Spleen (tissue), 11 donors: ENCODE results near the gene CNST. TPM values are rescaled to one million over a fixed set of nuclear protein-coding genes. Genes with fewer than 3 reads are reported as not detected.

ENCODE experiments used
- DNase-seq: peaks from one replicate; pipeline ENCODE4 v3.0.0-alpha.2; 2020
- H3K27ac ChIP-seq, 8 donors: fragments of 200-600 bp; sonication (generic) in 7 of 8; 1 replicate in 4 of 8; 2 replicates in 4 of 8; pipeline versions ENCODE4 v1.5.0 to v1.8.0; 2016 to 2021; ENCODE audit warnings: inconsistent platforms in 4 of 8, mild to moderate bottlenecking in 4 of 8, moderate library complexity in 1 of 8
- H3K27me3 ChIP-seq, 7 donors: fragments of 200-600 bp; sonication (generic) in 6 of 7; replicated peaks in 1 of 7; 1 replicate in 4 of 7; 2 replicates in 3 of 7; pipeline versions ENCODE4 v1.5.0 to v1.8.0; 2016 to 2021; ENCODE audit warnings: inconsistent platforms in 3 of 7, mild to moderate bottlenecking in 1 of 7
- H3K36me3 ChIP-seq, 6 donors: fragments of 200-600 bp; sonication (generic) in 5 of 6; 1 replicate in 4 of 6; 2 replicates in 2 of 6; pipeline versions ENCODE4 v1.5.0 to v1.8.0; 2016 to 2021; ENCODE audit warnings: inconsistent platforms in 2 of 6
- H3K4me1 ChIP-seq, 6 donors: fragments of 200-600 bp; sonication (generic) in 5 of 6; 1 replicate in 3 of 6; 2 replicates in 3 of 6; pipeline versions ENCODE4 v1.5.0 to v1.8.0; 2016 to 2021; ENCODE audit warnings: inconsistent platforms in 3 of 6
- H3K4me3 ChIP-seq, 8 donors: fragments of 200-600 bp; sonication (generic) in 7 of 8; 1 replicate in 4 of 8; 2 replicates in 4 of 8; pipeline versions ENCODE4 v1.5.0 to v1.8.0; 2016 to 2021; ENCODE audit warnings: inconsistent platforms in 4 of 8, mild to moderate bottlenecking in 4 of 8, moderate library complexity in 2 of 8
- H3K9me3 ChIP-seq, 8 donors: fragments of 200-600 bp; sonication (generic) in 7 of 8; 1 replicate in 4 of 8; 2 replicates in 4 of 8; pipeline versions ENCODE4 v1.5.0 to v1.8.0; 2016 to 2021; ENCODE audit warnings: inconsistent platforms in 4 of 8
- POLR2A ChIP-seq, 3 donors: fragments of 450-650 bp; IDR thresholded peaks; one replicate each; pipeline ENCODE4 v1.5.1; 2017; ENCODE audit warnings: antibody characterized with exemption in 3 of 3, mild to moderate bottlenecking in 1 of 3
- POLR2AphosphoS5 ChIP-seq, 3 donors: sonication (generic); formaldehyde crosslinking; IDR thresholded peaks; one replicate each; pipeline ENCODE4 v1.5.1; 2017; ENCODE audit warnings: antibody characterized with exemption in 3 of 3
- WGBS, 5 donors: extraction: QIAGEN DNeasy Blood & Tissue Kit in 3 of 5; methylation state at CpG; one replicate each; pipeline versions ENCODE4 v1.1.5 to v1.1.7; 2013 to 2018; 5-methylcytosine and 5-hydroxymethylcytosine counted together
- intact Hi-C: fragments of 100-400 bp; cut with DNase I; formaldehyde crosslinking; loops from one replicate; pipeline ENCODE4 v1.15.0; 2023; ENCODE audit warnings: low total_unique reads
- polyA plus RNA-seq, 3 donors: library from polyadenylated mRNA; stranded (reverse); fragments of 200-250 nt; gene quantifications; one replicate each; pipeline ENCODE4 v1.2.1, GENCODE V29; 2013
- total RNA-seq, 7 donors: library from RNA; depleted of rRNA in 3 of 7; stranded (reverse); fragments of >200 nt in 3 of 7; fragmentation: NEBNext Ultra II Directional in 4 of 7; extraction: Animal tissue kit (Norgen Biotek cat#: 25700) in 4 of 7; gene quantifications; one replicate each; pipeline versions ENCODE4 v1.1.0 to v1.2.1, GENCODE V29; 2016 to 2021
- TF ChIP-seq, protein P1 (sequence below), 11 experiments: fragments of 200-600 bp in 7 of 11; fragments of 450-650 bp in 4 of 11; sonication (generic) in 4 of 11; IDR thresholded peaks in 8 of 11; conservative IDR thresholded peaks in 3 of 11; 1 replicate in 7 of 11; 2 replicates in 4 of 11; pipeline versions ENCODE4 v1.4.0 to v1.8.0; 2016 to 2021; ENCODE audit warnings: antibody characterized with exemption in 11 of 11, inconsistent platforms in 4 of 11, mild to moderate bottlenecking in 1 of 11
- donor health status: healthy with polysubstance abuse.
- donor health status: DM: no; HTN: no; CAD: no; lungs with moderate emphysema.
- donor health status: DM: no; HTN: no; CAD: no.
- donor health status: Bipolar disorder and iron deficiency.
- donor health status: healthy.
- donor health status: DM: no; HTN: no; CAD: no.
- donor health status: DM: yes; HTN: yes; CAD: no.

Gene CNST
- total and polyA plus RNA-seq, 10 donors: 7.5 to 40.5 (median 30.0) TPM

DNA sequence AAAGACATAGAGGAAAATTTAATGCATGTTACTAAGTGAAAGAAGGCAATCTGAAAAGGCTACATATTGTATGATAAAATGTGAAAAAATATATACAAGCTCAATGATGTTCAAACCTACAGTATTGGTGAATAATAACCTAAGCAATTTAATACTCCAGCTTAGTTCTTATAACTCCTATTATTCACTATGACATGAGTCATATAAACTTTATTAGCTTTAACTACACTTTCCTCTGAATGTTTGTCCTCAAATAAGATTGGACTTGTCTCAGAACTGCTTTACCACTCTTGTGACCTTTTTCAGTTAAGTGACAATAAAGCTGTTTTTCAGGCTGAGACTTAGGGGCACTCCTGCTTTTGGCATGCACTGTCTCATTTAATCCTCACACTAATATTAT, 50.9 kb downstream of the CNST start:
- peaks cover 0 to 12% (median 0%) of the 10 kb centered on the region in 6 donors for H3K4me1 ChIP-seq
- no peak overlapping the region for H3K27ac ChIP-seq
- H3K27me3 ChIP-seq: no peaks in the 10 kb centered on the region
- H3K36me3 ChIP-seq: peaks cover 0 to 40% (median 11%) of the 10 kb centered on the region in 6 donors
- H3K9me3 ChIP-seq: no peaks in the 10 kb centered on the region
- DNase-seq: no peak
- no peak overlapping the region for H3K4me3 ChIP-seq
- TF ChIP-seq, protein P1, sequence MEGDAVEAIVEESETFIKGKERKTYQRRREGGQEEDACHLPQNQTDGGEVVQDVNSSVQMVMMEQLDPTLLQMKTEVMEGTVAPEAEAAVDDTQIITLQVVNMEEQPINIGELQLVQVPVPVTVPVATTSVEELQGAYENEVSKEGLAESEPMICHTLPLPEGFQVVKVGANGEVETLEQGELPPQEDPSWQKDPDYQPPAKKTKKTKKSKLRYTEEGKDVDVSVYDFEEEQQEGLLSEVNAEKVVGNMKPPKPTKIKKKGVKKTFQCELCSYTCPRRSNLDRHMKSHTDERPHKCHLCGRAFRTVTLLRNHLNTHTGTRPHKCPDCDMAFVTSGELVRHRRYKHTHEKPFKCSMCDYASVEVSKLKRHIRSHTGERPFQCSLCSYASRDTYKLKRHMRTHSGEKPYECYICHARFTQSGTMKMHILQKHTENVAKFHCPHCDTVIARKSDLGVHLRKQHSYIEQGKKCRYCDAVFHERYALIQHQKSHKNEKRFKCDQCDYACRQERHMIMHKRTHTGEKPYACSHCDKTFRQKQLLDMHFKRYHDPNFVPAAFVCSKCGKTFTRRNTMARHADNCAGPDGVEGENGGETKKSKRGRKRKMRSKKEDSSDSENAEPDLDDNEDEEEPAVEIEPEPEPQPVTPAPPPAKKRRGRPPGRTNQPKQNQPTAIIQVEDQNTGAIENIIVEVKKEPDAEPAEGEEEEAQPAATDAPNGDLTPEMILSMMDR (IDR thresholded peaks at IDR 0.05 in 8 of 11, conservative IDR thresholded peaks at IDR 0.05 in 3 of 11): no peak
- intact Hi-C loops: no loop called here

DNA sequence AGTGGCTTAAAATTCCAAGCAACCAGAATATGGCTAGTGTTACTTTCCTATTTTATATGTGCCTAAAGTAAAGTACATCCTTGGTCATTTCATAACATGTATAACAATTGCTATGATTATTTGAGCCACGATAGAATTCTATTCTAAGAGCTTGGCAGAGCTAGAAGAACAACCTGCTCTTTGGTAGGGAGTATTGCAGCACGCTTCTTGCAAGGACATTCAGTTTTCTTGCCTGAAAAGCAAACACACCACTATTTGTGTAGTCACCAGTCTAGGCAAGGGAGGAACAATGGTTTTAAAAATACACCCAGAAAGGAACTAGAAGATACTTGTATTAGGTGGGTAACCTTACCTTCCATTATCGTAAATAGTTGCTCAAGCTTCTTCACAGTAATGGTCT, 51.5 kb downstream of the CNST start:
- 92 to 98% (median 97%) methylated on average over 3 of the region's 3 CpGs for WGBS, 5 donors
- intact Hi-C loops: no loop called here
- Histone ChIP-seq H3K36me3 (peaks cover 0 to 46% (median 17%) of the 10 kb centered on the region in 6 donors), H3K27ac (no peak overlapping the region), H3K9me3 (no peaks in the 10 kb centered on the region), H3K4me3 (no peak overlapping the region), H3K4me1 (peaks cover 0 to 6% (median 0%) of the 10 kb centered on the region in 6 donors), H3K27me3 (no peaks in the 10 kb centered on the region)
- TF ChIP-seq, protein P1 (IDR thresholded peaks at IDR 0.05 in 8 of 11, conservative IDR thresholded peaks at IDR 0.05 in 3 of 11): no peak
- TF ChIP-seq POLR2AphosphoS5 (IDR thresholded peaks at IDR 0.05): no peak
- TF ChIP-seq POLR2A (IDR thresholded peaks at IDR 0.05): no peak
- no peak for DNase-seq

DNA sequence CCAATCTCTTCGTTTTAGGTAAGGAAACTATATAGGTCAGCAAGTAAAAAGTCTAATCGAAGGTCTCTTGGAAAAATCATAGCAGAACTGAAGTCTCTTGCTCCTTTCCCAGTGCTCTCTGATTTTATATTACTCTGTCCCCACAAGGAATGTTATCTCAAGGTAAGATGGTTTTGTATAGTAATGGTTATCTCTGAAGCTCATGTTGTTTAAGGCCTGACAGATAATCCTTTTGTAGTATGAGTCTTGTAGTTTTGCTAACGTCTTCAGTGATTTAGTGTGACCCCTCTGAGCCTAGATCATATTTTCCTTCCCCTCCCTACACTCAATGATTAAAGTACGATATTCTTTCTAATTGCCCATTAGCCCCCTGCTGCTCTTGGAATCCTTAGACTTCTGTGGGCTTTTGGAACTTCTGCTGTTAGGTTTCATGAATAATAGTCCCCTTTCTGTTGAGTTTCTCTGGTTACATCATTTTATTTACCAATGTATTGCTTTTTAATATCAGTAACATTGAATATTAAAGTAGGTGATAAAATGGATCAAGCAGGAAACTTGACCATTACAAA, 52.1 kb downstream of the CNST start:
- no peaks in the 10 kb centered on the region for H3K27me3 ChIP-seq
- H3K27ac ChIP-seq: no peak overlapping the region
- 81 to 94% (median 89%) methylated on average over 4 of the region's 4 CpGs for WGBS, 5 donors
- H3K4me3 ChIP-seq: no peak overlapping the region
- H3K36me3 ChIP-seq: peaks cover 0 to 52% (median 20%) of the 10 kb centered on the region in 6 donors
- no peaks in the 10 kb centered on the region for H3K9me3 ChIP-seq
- DNase-seq: no peak
- intact Hi-C loops: no loop called here
- peaks cover 0 to under 1% (median 0%) of the 10 kb centered on the region in 6 donors for H3K4me1 ChIP-seq
- no peak for TF ChIP-seq POLR2AphosphoS5 (IDR thresholded peaks at IDR 0.05)

DNA sequence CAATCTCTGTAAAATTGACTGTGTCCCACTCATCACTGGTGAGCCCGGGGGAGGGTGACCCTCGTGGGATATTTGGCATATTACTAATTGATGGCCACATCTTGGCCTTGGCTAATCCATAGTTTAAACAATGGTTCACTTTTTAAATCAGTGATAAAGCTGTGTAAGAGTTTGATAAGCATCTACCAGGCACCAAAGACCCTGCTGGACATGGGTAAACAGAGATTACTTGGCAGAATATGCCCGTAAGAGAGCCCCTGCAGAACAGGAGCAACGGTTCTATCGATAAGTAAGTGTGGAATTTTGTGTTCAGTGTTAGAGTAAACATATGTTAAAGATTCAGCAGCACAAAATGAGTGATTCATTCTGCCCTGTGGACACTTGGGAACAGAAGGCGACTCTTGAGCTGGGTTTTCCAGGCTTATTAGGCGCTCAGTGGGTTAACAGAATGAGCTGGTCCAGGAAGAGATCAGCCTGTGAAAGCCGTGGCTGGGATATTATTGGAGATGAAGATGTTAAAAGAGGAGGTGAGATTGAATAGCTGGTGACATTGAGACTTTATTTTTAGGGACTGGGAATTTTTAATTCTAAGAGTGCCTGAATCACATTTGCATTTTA, 55.9 kb downstream of the CNST start:
- Histone ChIP-seq H3K27ac (no peak overlapping the region), H3K27me3 (no peaks in the 10 kb centered on the region), H3K9me3 (no peaks in the 10 kb centered on the region), H3K4me3 (no peak overlapping the region), H3K36me3 (peaks cover 0 to 71% (median 34%) of the 10 kb centered on the region in 6 donors), H3K4me1 (no peaks in the 10 kb centered on the region)
- 79 to 96% (median 86%) methylated on average over 8 of the region's 8 CpGs for WGBS, 5 donors
- no peak for DNase-seq
- TF ChIP-seq, protein P1 (IDR thresholded peaks at IDR 0.05 in 8 of 11, conservative IDR thresholded peaks at IDR 0.05 in 3 of 11): no peak
- TF ChIP-seq POLR2A (IDR thresholded peaks at IDR 0.05) (no peak), POLR2AphosphoS5 (IDR thresholded peaks at IDR 0.05) (no peak)
- intact Hi-C loops: no loop called here
